Bronchial epithelial cell (primary cell): Measurements from ENCODE around the gene PCDHB5. TPM values are rescaled to one million over a fixed set of nuclear protein-coding genes. Genes with fewer than 3 reads are reported as not detected.
"Not testable (repeated sequence)": the region's sequence is repeated elsewhere in the genome, so short reads cannot be mapped to it uniquely, and the experiment has no call there.

Experiments used
- DNase-seq: peaks from one replicate; pipeline ENCODE4 v3.0.0-alpha.2; 2010; ENCODE audit warnings: low read depth
- FAIRE-seq: peaks from 2 replicates; lab custom pipeline; 2011; peaks lifted over from hg19 to GRCh38; lab: Jason Lieb, UNC
- H3K27me3 ChIP-seq: 2 replicates; pipeline ENCODE4 v1.5.1; 2011; ENCODE audit warnings: low read length; ENCODE audit not compliant: control insufficient read depth, insufficient read depth
- H3K36me3 ChIP-seq: 2 replicates; pipeline ENCODE4 v1.5.1; 2011; ENCODE audit warnings: low read length; ENCODE audit not compliant: control insufficient read depth, insufficient read depth
- H3K4me3 ChIP-seq: 2 replicates; pipeline ENCODE4 v1.5.1; 2011; ENCODE audit warnings: mild to moderate bottlenecking, low read depth, low read length, control low read depth
- total RNA-seq: library from RNA; depleted of rRNA; stranded (reverse); fragments of >200 nt; gene quantifications from 2 replicates; pipeline ENCODE4 v1.2.1, GENCODE V29; 2014
- TF ChIP-seq, protein P1 (sequence below): IDR thresholded peaks from 2 replicates; pipeline ENCODE4 v1.5.1; 2011; ENCODE audit warnings: mild to moderate bottlenecking, moderate library complexity, low read length, control low read depth, inconsistent platforms; ENCODE audit not compliant: insufficient read depth, severe bottlenecking

PCDHB5 gene
- total RNA-seq, 1 donor from 2014 or later: 0.26 TPM

DNA sequence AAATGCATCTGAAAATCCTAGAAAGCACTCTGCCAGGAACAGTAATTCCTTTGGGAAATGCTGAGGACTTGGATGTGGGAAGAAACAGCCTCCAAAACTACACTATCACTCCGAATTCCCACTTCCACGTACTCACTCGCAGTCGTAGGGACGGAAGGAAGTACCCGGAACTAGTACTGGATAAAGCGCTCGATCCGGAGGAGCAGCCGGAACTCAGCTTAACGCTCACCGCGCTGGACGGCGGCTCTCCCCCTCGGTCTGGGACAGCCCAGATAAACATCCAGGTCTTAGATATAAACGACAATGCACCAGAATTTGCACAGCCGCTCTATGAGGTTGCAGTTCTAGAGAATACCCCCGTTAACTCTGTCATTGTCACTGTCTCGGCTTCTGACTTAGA lies 33.9 kb upstream of the PCDHB5 start:
- H3K4me3 ChIP-seq: no peak overlapping the region
- FAIRE-seq: no peak
- H3K27me3 ChIP-seq: no peaks in the 10 kb centered on the region
- no peaks in the 10 kb centered on the region for H3K36me3 ChIP-seq
- TF ChIP-seq, protein P1, sequence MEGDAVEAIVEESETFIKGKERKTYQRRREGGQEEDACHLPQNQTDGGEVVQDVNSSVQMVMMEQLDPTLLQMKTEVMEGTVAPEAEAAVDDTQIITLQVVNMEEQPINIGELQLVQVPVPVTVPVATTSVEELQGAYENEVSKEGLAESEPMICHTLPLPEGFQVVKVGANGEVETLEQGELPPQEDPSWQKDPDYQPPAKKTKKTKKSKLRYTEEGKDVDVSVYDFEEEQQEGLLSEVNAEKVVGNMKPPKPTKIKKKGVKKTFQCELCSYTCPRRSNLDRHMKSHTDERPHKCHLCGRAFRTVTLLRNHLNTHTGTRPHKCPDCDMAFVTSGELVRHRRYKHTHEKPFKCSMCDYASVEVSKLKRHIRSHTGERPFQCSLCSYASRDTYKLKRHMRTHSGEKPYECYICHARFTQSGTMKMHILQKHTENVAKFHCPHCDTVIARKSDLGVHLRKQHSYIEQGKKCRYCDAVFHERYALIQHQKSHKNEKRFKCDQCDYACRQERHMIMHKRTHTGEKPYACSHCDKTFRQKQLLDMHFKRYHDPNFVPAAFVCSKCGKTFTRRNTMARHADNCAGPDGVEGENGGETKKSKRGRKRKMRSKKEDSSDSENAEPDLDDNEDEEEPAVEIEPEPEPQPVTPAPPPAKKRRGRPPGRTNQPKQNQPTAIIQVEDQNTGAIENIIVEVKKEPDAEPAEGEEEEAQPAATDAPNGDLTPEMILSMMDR: no peak
- DNase-seq: no peak

DNA sequence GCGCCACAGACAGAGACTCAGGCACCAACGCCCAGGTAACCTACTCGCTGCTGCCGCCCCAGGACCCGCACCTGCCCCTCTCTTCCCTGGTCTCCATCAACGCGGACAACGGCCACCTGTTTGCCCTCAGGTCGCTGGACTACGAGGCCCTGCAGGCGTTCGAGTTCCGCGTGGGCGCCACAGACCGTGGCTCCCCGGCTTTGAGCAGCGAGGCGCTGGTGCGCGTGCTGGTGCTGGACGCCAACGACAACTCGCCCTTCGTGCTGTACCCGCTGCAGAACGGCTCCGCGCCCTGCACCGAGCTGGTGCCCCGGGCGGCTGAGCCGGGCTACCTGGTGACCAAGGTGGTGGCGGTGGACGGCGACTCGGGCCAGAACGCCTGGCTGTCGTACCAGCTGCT lies 32.9 kb upstream of the PCDHB5 start:
- H3K4me3 ChIP-seq, H3K27me3 ChIP-seq, DNase-seq, FAIRE-seq, H3K36me3 ChIP-seq: not testable (repeated sequence)

DNA sequence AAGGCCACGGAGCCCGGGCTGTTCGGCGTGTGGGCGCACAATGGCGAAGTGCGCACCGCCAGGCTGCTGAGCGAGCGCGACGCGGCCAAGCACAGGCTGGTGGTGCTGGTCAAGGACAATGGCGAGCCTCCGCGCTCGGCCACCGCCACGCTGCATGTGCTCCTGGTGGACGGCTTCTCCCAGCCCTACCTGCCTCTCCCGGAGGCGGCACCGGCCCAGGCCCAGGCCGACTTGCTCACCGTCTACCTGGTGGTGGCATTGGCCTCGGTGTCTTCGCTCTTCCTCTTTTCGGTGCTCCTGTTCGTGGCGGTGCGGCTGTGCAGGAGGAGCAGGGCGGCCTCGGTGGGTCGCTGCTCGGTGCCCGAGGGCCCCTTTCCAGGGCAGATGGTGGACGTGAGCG lies 32.5 kb upstream of the PCDHB5 start:
- H3K27me3 ChIP-seq, DNase-seq, H3K36me3 ChIP-seq, H3K4me3 ChIP-seq, FAIRE-seq: not testable (repeated sequence)

DNA sequence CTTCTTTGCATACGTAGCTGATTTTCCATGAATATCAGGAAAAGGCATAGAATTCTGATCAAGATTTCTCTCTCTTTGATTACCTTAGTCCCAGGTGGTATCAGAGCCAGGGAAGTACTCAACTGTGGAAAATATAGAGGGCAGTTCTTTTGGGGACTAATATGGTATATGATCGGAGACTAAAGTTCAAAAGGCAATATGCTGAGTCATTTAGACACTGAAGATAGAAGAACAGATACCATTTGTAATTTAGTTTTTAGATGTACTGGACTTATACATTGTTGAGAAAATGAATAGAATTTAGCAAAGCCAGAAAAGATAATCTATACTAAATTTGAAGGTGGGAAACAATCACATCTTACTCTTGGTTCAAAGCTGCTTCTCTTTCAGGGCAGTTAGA lies 29.7 kb upstream of the PCDHB5 start:
- no peaks in the 10 kb centered on the region for H3K27me3 ChIP-seq
- TF ChIP-seq, protein P1: no peak
- H3K4me3 ChIP-seq: no peak overlapping the region
- DNase-seq: no peak
- no peaks in the 10 kb centered on the region for H3K36me3 ChIP-seq
- no peak for FAIRE-seq

DNA sequence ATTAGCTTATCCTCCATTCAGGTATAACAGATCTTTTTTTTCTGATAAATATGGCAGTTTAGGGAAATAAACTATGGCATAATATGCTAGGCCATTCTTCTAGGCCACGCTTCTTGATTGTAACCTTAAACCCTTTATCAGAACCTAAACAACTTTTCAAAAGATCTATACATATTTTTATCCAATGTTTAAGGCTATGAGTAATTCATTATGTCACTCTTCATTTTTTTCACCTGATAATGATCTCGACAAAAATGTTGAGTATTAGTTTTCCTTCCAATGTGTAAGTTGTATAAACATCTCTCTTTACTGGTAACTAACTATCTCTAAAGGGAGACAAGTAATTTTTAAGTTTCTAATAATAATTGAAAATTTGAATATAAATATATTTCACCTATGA lies 15.8 kb upstream of the PCDHB5 start:
- TF ChIP-seq, protein P1: no peak
- Histone ChIP-seq H3K36me3 (no peaks in the 10 kb centered on the region), H3K27me3 (no peaks in the 10 kb centered on the region), H3K4me3 (no peak overlapping the region)
- DNase-seq: no peak
- FAIRE-seq: no peak

DNA sequence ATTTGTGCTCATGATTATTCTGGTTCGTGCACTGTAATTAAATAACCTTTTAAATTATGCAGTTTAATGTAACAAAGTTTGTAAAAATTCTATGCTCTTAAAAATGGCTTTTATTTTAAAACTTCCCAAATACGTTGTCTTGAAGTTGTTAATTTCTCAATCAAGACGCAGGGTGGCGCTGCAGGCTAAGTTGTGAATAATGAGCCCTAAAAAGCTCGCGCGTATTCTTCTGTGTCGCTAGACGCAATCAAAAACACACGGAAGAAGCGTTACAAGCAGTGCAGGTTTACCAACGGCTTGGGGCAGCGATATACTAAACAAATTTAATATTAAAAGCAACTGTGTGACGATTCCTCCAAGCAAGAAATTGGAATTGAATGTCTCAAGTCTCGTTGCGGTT lies 13.4 kb upstream of the PCDHB5 start, which contains the start of gene PCDHB4:
Gene PCDHB4 (plus strand): TSS at position 256 of the 400 bp plus-strand sequence. CDS start 181 bp downstream, outside the sequence.
- H3K27me3 ChIP-seq: no peaks in the 10 kb centered on the region
- no peak for FAIRE-seq
- no peak for DNase-seq
- no peaks in the 10 kb centered on the region for H3K36me3 ChIP-seq
- TF ChIP-seq, protein P1: no peak
- no peak within 1 kb of the TSS for H3K4me3 ChIP-seq

DNA sequence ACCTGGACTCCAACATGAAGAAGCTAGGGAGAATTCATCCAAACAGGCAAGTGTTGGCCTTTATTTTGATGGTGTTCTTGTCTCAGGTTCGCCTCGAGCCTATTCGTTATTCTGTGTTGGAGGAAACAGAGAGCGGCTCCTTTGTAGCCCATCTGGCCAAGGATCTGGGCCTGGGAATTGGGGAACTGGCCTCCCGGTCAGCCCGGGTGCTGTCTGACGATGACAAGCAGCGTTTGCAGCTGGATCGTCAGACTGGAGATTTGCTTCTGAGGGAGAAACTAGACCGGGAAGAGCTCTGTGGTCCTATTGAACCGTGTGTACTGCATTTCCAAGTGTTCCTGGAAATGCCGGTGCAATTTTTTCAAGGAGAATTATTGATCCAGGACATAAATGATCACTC lies 13.0 kb upstream of the PCDHB5 start:
- Histone ChIP-seq H3K27me3 (no peaks in the 10 kb centered on the region), H3K4me3 (no peak overlapping the region), H3K36me3 (no peaks in the 10 kb centered on the region)
- DNase-seq (no peak), FAIRE-seq (no peak)
- TF ChIP-seq, protein P1: no peak

DNA sequence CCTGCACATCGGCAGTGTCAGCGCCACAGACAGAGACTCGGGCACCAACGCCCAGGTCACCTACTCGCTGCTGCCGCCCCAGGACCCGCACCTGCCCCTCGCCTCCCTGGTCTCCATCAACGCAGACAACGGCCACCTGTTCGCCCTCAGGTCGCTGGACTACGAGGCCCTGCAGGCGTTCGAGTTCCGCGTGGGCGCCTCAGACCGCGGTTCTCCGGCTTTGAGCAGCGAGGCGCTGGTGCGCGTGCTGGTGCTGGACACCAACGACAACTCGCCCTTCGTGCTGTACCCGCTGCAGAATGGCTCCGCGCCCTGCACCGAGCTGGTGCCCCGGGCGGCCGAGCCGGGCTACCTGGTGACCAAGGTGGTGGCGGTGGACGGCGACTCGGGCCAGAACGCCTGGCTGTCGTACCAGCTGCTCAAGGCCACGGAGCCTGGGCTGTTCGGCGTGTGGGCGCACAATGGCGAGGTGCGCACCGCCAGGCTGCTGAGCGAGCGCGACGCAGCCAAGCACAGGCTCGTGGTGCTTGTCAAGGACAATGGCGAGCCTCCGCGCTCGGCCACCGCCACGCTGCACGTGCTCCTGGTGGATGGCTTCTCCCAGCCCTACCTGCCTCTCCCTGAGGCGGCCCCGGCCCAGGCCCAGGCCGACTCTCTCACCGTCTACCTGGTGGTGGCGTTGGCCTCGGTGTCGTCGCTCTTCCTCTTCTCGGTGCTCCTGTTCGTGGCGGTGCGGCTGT lies 11.4 kb upstream of the PCDHB5 start:
- not testable (repeated sequence) for H3K27me3 ChIP-seq, H3K36me3 ChIP-seq, H3K4me3 ChIP-seq, DNase-seq, FAIRE-seq
